Measurements from ENCODE around the gene ALMS1.
"Not testable (repeated sequence)": the region's sequence is repeated elsewhere in the genome, so short reads cannot be mapped to it uniquely, and the experiment has no call there.

Gene ALMS1

GRCh38 chr2:73504850-73505249 is 119.2 kb downstream of the ALMS1 start:
- not testable (repeated sequence) for DNase-seq

DNA sequence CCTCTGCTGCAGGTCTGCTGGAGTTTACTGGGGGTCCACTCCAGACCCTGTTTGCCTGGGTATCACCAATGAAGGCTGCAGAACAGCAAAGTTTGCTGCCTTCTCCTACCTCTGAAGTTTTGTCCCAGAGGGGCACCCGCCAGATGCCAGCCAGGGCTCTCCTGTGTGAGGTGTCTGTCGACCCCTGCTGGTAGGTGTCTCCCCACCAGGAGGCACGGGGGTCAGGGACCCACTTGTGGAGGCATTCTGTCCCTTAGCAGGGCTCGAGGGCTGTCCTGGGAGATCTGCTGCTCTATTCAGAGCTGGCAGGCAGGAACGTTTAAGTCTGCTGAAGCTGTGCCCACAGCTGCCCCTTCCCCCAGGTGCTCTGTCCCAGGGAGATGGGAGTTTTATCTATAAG is 124.8 kb downstream of the ALMS1 start:
- DNase-seq, result not testable (repeated sequence)

DNA sequence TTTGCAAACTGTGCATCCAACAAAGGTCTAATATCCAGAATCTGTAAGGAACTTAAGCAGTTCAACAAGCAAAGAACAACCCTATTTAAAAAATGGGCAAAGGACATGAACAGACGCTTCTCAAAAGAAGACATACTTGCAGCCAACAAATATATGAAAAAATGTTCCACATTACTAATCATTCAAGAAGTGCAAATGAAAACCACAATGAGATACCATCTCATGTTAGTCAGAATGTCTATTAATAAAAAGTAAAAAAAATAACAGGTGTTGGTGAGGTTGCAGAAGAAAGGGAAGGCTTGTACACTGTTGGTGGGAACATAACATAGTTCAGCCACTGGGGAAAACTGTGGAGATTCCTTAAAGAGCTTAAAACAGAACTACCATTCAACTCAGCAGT is 130.4 kb downstream of the ALMS1 start:
- no peak for DNase-seq

GRCh38 chr2:73528688-73529087 is 143.1 kb downstream of the ALMS1 start:
- DNase-seq, result no peak

DNA sequence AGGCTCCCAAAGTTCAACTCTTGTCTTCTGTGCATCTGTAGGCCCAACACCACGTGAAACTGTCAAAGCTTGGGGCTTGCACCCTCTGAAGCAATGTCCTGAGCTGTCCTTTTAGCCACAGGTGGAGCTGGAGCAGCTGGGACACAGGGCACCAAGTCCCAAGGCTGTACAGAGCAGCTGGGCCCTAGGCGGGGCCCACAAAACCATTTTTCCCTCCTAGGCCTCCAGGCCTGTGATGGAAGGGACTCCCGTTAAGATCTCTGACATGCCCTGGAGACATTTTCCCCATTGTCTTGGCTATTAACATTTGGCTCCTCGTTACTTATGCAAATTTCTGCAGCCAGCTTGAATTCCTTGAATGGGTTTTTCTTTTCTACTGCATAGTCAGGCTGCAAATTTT is 145.1 kb downstream of the ALMS1 start:
- not testable (repeated sequence) for DNase-seq

GRCh38 chr2:73532381-73532780 is 146.7 kb downstream of the ALMS1 start:
- DNase-seq, result no peak

DNA sequence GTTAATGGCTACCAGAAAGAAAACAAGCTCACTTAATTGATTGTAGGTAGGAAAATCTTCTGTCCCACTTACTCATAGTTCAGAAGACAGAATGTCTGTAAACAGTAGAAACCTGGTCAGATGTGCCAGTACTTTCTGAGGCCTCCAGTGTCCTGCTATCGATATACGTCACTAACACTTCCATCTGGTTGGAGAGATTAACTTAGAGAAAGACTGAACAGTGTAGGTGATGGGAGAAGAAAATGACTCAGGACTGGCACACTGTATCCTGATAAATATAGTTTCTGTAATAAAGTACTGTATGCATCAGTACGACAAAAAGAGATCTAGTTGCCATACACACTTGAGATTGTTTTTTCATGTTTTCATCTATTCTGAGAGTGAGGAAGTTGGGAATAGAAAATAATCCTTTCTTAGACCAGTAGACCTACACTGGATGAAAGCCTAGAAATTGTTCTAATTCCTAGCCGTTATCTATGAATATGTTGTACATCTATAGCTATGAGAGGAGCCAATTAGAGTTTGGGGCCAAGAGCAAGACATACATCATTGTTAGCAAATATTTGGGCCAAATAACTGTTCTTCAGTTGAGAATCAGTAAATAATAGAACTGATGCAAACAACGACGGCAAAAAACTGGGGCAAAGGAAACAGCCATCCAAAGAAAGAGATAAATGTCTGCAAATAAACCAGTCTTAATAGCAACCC is 150.7 kb downstream of the ALMS1 start:
- DNase-seq, result no peak

DNA sequence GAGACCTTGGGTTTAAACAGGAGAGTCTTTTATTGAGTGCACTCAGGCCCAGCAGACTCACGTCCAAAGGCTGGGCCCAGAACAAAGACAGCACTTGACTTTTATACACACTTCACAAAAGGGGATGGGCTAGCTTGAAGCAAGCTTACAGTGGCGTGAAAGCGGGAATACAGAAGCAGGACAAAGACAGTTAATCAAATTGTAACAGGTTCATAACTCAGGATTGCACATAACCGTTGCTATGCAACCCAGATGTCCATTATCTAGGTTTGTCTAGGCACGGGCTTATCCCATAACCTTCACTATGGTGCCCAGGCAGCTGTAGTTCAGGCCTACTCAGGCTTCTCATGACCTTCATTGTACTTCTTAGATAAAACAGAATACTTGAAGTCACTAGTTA is 175.2 kb downstream of the ALMS1 start:
- not testable (repeated sequence) for DNase-seq

DNA sequence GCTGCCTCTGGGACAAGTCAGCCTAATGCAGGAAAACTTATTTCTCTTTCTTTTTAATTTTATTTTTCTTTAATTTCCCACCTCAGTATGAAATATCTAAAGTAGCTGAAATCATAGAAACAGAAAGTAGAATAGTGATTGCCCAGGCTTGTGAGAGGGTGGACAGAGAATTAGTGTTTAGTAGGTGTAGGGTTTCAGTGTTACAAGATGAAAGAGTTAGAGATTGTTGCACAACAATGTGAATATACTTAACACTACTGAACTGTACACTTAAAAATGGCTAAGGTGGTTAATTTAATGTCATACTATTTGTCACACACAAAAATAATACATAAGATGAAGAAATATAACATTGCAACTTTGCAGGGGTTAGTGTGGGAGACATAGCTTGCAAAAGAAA is 175.8 kb downstream of the ALMS1 start:
- DNase-seq, result no peak

GRCh38 chr2:73564986-73565385 is 179.3 kb downstream of the ALMS1 start:
- no peak for DNase-seq

- DNase-seq, result no peak
Measured at GRCh38 chr2:73566288-73566878, 180.7 kb downstream of the ALMS1 start.

- DNase-seq, result no peak
Measured at GRCh38 chr2:73575261-73575660, 189.6 kb downstream of the ALMS1 start.

- DNase-seq, result no peak
Measured at GRCh38 chr2:73582364-73582763, 196.7 kb downstream of the ALMS1 start.

GRCh38 chr2:73588177-73588576 is 202.5 kb downstream of the ALMS1 start:
- no peak for DNase-seq

- no peak for DNase-seq
Measured at GRCh38 chr2:73593680-73594079, 208.0 kb downstream of the ALMS1 start.

- no peak for DNase-seq
Measured at GRCh38 chr2:73594251-73594650, 208.6 kb downstream of the ALMS1 start.

DNA sequence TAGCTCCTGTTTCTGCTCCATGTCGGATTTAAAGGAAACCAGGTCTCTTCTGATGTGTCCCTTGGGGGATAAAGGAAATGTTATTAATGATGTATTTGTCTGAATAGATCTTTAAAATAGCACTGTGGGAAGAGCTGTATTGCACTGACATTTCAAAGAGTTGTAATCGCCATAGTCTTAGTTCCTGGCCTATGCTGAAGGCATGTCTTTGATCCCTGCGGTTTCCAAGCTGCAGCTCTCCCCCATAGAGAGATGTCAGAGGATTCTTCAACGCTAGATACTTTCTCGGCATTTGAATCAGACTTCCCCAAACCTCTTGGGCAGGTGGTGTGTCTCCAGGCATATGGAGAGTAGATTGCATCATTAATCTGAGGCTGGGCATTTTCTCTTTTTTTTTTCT is 216.1 kb downstream of the ALMS1 start:
- DNase-seq, result no peak

- DNase-seq, result not testable (repeated sequence)
Measured at GRCh38 chr2:73603099-73603588, 217.5 kb downstream of the ALMS1 start.

DNA sequence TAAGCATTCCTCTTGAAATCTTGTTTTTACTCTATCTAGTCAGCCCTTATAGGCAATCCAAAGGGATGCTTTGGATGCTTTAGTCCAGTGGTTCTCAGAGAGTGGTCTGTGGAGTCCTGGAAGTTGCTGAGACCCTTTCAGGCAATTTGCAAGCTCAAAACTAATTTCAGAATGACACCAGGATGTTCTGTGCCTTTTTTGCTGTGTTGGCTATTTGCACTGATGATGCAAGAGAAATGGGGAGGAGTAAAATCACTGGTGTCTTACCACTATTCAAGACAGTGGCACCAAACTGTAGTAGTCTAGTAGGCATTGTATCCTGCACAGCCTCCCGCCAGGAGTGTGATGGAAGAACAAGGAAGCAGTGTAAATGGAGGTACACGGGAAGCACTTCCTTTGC is 219.0 kb downstream of the ALMS1 start:
- not testable (repeated sequence) for DNase-seq

DNA sequence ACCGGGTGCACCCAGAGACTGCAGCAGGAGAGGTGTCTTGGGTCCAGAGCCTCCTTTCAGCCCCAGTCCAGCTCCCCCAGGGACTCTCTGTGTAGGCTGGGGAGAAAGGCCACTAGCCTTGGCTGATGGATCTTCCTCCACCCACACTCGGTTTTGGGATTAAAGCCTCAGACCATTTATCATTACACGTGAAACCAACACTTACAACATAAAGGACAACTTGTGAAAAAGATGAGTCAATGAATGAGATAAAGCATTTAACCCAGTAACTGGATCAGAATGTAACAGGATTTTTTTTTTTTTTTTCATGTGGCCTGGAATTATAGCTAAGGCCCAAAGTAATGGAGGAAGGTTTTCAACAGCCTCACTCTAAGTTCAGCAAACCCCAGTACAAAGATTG is 224.5 kb downstream of the ALMS1 start:
- no peak for DNase-seq

DNA sequence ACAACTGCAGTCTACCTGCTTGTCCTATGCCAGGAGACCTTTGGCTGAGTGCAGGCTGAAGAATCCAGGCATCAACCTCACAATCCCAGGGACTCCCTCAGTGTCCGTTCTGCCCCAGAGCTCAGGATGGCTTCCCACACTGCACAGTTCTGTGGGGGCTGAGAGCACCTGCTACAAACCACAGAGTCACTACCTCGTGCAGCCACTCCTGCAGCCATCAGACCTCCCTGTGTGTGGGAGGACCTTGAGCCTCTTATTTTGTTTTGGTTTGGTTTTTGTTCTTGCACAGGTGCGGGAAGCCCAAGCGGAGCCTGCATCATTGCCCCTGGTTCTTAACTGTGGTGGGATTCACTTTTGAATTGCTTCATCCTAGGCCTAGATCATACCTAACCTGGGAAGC is 225.6 kb downstream of the ALMS1 start:
- DNase-seq, result no peak

- no peak for DNase-seq
Measured at GRCh38 chr2:73611867-73612266, 226.2 kb downstream of the ALMS1 start.

GRCh38 chr2:73614105-73614504 is 228.5 kb downstream of the ALMS1 start:
- no peak for DNase-seq

- no peak for DNase-seq
Measured at GRCh38 chr2:73614997-73615396, 229.4 kb downstream of the ALMS1 start.

DNA sequence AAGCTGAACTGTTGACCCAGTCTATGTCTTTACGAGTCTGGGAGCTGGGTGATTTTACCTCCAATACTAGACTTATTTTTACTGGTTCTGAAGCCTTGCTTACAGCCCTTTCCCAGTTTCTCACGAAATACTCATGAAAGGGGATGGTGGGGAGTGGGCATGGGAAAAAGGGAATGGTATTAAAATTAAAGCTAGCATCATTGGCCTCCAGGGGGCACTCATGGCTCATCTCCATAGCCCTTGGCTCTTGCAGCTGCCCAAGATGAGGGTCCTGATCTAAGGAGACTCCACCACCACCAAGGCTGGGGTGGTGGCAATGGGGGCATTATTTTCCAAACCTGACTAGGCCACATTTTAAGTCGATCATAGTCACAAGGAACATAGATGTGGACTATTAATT is 234.3 kb downstream of the ALMS1 start:
- DNase-seq, result not testable (repeated sequence)
